GM12878 (cell line): ENCODE data around the gene CAPN1. TPM values are rescaled to one million over a fixed set of nuclear protein-coding genes. Genes with fewer than 3 reads are reported as not detected.

Source experiments
- ATAC-seq: fragments of 200-7000 bp; cut with Tn5 transposase; 3 replicates; pipeline ENCODE4 v1.9.1; 2020; ENCODE audit warnings: mild to moderate bottlenecking, moderate library complexity
- BruUV-seq: library from RNA; stranded (reverse); fragments of 400-500 nt; replicated peaks from 2 replicates; lab custom pipeline; 2021; lab: Mats Ljungman, UMichigan
- CTCF ChIA-PET: fragments of 300-600 bp; sonication (Branson Sonifier 250); formaldehyde crosslinking; extraction: SDS; loops from one replicate; lab custom pipeline; 2021; ENCODE audit warnings: inconsistent platforms; lab: Yijun Ruan, JAX
- POLR2A ChIA-PET: fragments of 350-600 bp; formaldehyde crosslinking; extraction: SDS; loops from one replicate; lab custom pipeline; 2021; ENCODE audit warnings: inconsistent platforms; lab: Charles Lee
- RAD21 ChIA-PET: fragments of 300-600 bp; sonication (Branson Sonifier 250); formaldehyde crosslinking; loops from one replicate; lab custom pipeline; 2023; ENCODE audit warnings: antibody characterized with exemption; ENCODE audit not compliant: unreplicated experiment; lab: Charles Lee
- SMC1A ChIA-PET: fragments of 300-600 bp; sonication (Branson Sonifier 250); formaldehyde crosslinking; loops from one replicate; lab custom pipeline; 2023; ENCODE audit not compliant: unreplicated experiment, uncharacterized antibody; lab: Charles Lee
- DNase-seq: peaks from one replicate; pipeline ENCODE4 v3.0.0-alpha.2; 2011; ENCODE audit warnings: low read depth, low spot score
- FAIRE-seq: peaks from 3 replicates; lab custom pipeline; 2011; peaks lifted over from hg19 to GRCh38; lab: Jason Lieb, UNC
- H2AFZ ChIP-seq: 2 replicates; pipeline ENCODE4 v1.6.0; 2011; ENCODE audit warnings: low read depth, low read length, control low read depth; ENCODE audit not compliant: control insufficient read depth
- H3K27ac ChIP-seq: 2 replicates; pipeline ENCODE4 v1.5.1; 2011; ENCODE audit warnings: control low read depth; ENCODE audit not compliant: control insufficient read depth, insufficient read depth
- H3K27me3 ChIP-seq, 2 experiments: replicated peaks in 1 of 2; 2 replicates each; pipeline versions ENCODE4 v1.6.0 to v1.6.1; 2011; ENCODE audit warnings: low read length in 1 of 2; ENCODE audit not compliant: control insufficient read depth in 2 of 2, insufficient read depth in 2 of 2
- H3K36me3 ChIP-seq, 2 experiments: 2 replicates each; pipeline ENCODE4 v1.5.1; 2011; ENCODE audit warnings: low read length in 1 of 2; ENCODE audit not compliant: control insufficient read depth in 2 of 2, insufficient read depth in 2 of 2
- H3K4me1 ChIP-seq: 2 replicates; pipeline ENCODE4 v1.6.1; 2011; ENCODE audit warnings: mild to moderate bottlenecking, low read length, moderate library complexity, mixed read lengths; ENCODE audit not compliant: control insufficient read depth, insufficient read depth
- H3K4me2 ChIP-seq: 2 replicates; pipeline ENCODE4 v1.6.0; 2011; ENCODE audit warnings: control low read depth; ENCODE audit not compliant: control insufficient read depth, insufficient read depth
- H3K4me3 ChIP-seq: fragments of 200-600 bp; sonication (generic); 2 replicates; pipeline ENCODE4 v1.5.1; 2016
- H3K79me2 ChIP-seq: 2 replicates; pipeline ENCODE4 v1.6.0; 2011; ENCODE audit warnings: low read length; ENCODE audit not compliant: control insufficient read depth, insufficient read depth
- H3K9ac ChIP-seq: 2 replicates; pipeline ENCODE4 v1.8.0; 2011; ENCODE audit warnings: low read length, control low read depth, mixed read lengths; ENCODE audit not compliant: control insufficient read depth, insufficient read depth
- H3K9me3 ChIP-seq: replicated peaks from 3 replicates; pipeline ENCODE4 v1.5.1; 2011; ENCODE audit warnings: mild to moderate bottlenecking, low read length; ENCODE audit not compliant: control insufficient read depth, insufficient read depth
- H4K20me1 ChIP-seq: 2 replicates; pipeline ENCODE4 v1.6.0; 2011; ENCODE audit not compliant: control insufficient read depth, insufficient read depth
- ATF2 ChIP-seq: IDR thresholded peaks from 2 replicates; pipeline ENCODE4 v1.6.1; 2012; ENCODE audit warnings: low read length, inconsistent platforms
- EGR1 ChIP-seq, 2 experiments: IDR thresholded peaks; 1 replicate in 1 of 2; 2 replicates in 1 of 2; pipeline ENCODE4 v1.6.1; 2011 to 2012; ENCODE audit warnings: low read depth in 2 of 2, low read length in 2 of 2, borderline replicate concordance in 1 of 2, mild to moderate bottlenecking in 1 of 2, moderate library complexity in 1 of 2
- FOXM1 ChIP-seq: IDR thresholded peaks from 2 replicates; pipeline ENCODE4 v1.6.1; 2012; ENCODE audit warnings: low read depth, mild to moderate bottlenecking, inconsistent platforms, low read length, moderate library complexity
- HCFC1 ChIP-seq: fragments of 150-350 bp; IDR thresholded peaks from 2 replicates; pipeline ENCODE4 v1.6.1; 2014; ENCODE audit warnings: low read length
- HDAC2 ChIP-seq: fragments of 200-600 bp; sonication (generic); IDR thresholded peaks from 2 replicates; pipeline ENCODE4 v1.6.1; 2017
- JUND ChIP-seq: IDR thresholded peaks from 2 replicates; pipeline ENCODE4 v1.6.1; 2012; ENCODE audit warnings: low read depth, mild to moderate bottlenecking, low read length, improper control_type of control experiment, moderate library complexity
- MLLT1 ChIP-seq: fragments of 450-650 bp; IDR thresholded peaks from 2 replicates; pipeline ENCODE4 v1.6.1; 2016; ENCODE audit warnings: mild to moderate bottlenecking
- RAD51 ChIP-seq: fragments of 450-650 bp; IDR thresholded peaks from 2 replicates; pipeline ENCODE4 v1.6.1; 2016; ENCODE audit warnings: moderate library complexity, mild to moderate bottlenecking, inconsistent platforms
- RELA ChIP-seq: fragments of 450-650 bp; IDR thresholded peaks from 2 replicates; pipeline ENCODE4 v1.8.0; 2014; ENCODE audit warnings: borderline replicate concordance; ENCODE audit not compliant: partially characterized antibody
- STAT3 ChIP-seq: IDR thresholded peaks from 2 replicates; pipeline ENCODE4 v1.6.1; 2011; ENCODE audit warnings: low read depth, low read length, improper control_type of control experiment
- TCF12 ChIP-seq: IDR thresholded peaks from 2 replicates; pipeline ENCODE4 v1.6.1; 2011; ENCODE audit warnings: low read depth, mild to moderate bottlenecking, low read length
- ZNF384 ChIP-seq: IDR thresholded peaks from 2 replicates; pipeline ENCODE4 v1.6.1; 2012; ENCODE audit warnings: low read depth, mild to moderate bottlenecking, low read length, improper control_type of control experiment, borderline replicate concordance
- WGBS: methylation state at CpG from one replicate; pipeline ENCODE4 v1.1.6; 2016; ENCODE audit warnings: low lambda C conversion rate; ENCODE audit not compliant: insufficient replicate concordance, insufficient coverage; ENCODE audit errors: missing lambda C conversion rate; 5-methylcytosine and 5-hydroxymethylcytosine counted together
- in situ Hi-C: fragments of 300-500 bp; cut with MboI; formaldehyde crosslinking; loops from 9 replicates; pipeline ENCODE4 v1.14.3; 2018; ENCODE audit warnings: mixed read lengths
- intact Hi-C: fragments of 100-400 bp; cut with micrococcal nuclease; formaldehyde crosslinking; loops from one replicate; pipeline ENCODE4 v1.14.2; 2022; ENCODE audit not compliant: unreplicated experiment
- polyA plus RNA-seq, 11 experiments: library from polyadenylated mRNA; depleted of rRNA in 4 of 11; unstranded in 6 of 11; stranded (reverse) in 5 of 11; fragments of >200 nt; fragmentation: Nextera tagmentation in 4 of 11; fragmentation: Illumina TruSeq in 1 of 11; extraction: Ambion mirVana in 4 of 11; extraction: Trizol in 1 of 11; gene quantifications; 1 replicate in 1 of 11; 2 replicates in 10 of 11; pipeline versions ENCODE4 v1.2.1 to v1.2.3, GENCODE V29; 2011 to 2016; ENCODE audit warnings: inconsistent platforms in 2 of 11, missing spikeins in 2 of 11, low read depth in 1 of 11
- total RNA-seq, 4 experiments: library from RNA; depleted of rRNA in 3 of 4; stranded (reverse); fragments of >200 nt in 3 of 4; fragmentation: Illumina TruSeq in 1 of 4; extraction: Trizol in 1 of 4; gene quantifications; 2 replicates each; pipeline versions ENCODE4 v1.2.1 to v1.2.3, GENCODE V29; 2013 to 2021

Gene CAPN1
- total and polyA plus RNA-seq, 10 of the 15 experiments (the other 5 are each of a cell fraction or from before 2014, with no cell fraction given) = 2.2 to 167 (median 77.3) TPM

GRCh38 chr11:65206441-65206841, 24.7 kb downstream of the CAPN1 start:
- FAIRE-seq (no peak), DNase-seq (no peak), ATAC-seq (no peak)
- TF ChIP-seq ATF2 (no peak), RELA (no peak), ZNF384 (no peak), HCFC1 (no peak), JUND (no peak), STAT3 (no peak), MLLT1 (no peak), TCF12 (no peak), RAD51 (no peak), EGR1 (IDR thresholded peaks at IDR 0.05; ENCODE audit: borderline replicate concordance in 1 of 2, low read depth in 2 of 2, low read length in 2 of 2) (no peak), FOXM1 (no peak), HDAC2 (no peak)
- Histone ChIP-seq H3K4me3 (no peak overlapping the region), H3K9me3 (no peaks in the 10 kb centered on the region), H3K4me2 (no peak overlapping the region), H3K79me2 (no peaks in the 10 kb centered on the region), H3K9ac (no peak overlapping the region), H3K4me1 (no peaks in the 10 kb centered on the region), H3K27me3 (no peaks in the 10 kb centered on the region), H3K27ac (no peak overlapping the region), H3K36me3 (peaks cover 2 to 18% of the 10 kb centered on the region in 2 experiments; a peak in 3 of 4 replicates), H2AFZ (no peak overlapping the region), H4K20me1 (no peaks in the 10 kb centered on the region)
- RAD21 ChIA-PET = no interaction called here
- WGBS = 99% methylated on average over 15 of the region's 17 CpGs
- intact Hi-C loops = loop anchor here (10.0 kb wide), 1 partner anchor 48 kb away; no protein-coding TSS in a partner anchor
- SMC1A ChIA-PET = interaction anchor here (0.7 kb wide), 1 partner anchor 304 kb away, joined by 3 read pairs; no protein-coding TSS in a partner anchor
- in situ Hi-C loops = no loop called here
- no TSS peak for BruUV-seq
- POLR2A ChIA-PET = no interaction called here
- CTCF ChIA-PET = interaction anchor here (0.9 to 6.4 kb wide), 6 partner anchors 10 to 126 kb away, joined by 3 to 43 read pairs (median 6); partner anchors contain the start of gene CDC42EP2
